GM19467 (cell line): ENCODE measurements around the gene ASF1B.
"Not testable (repeated sequence)": the region's sequence is repeated elsewhere in the genome, so short reads cannot be mapped to it uniquely, and the experiment has no call there.

Experiments used
- ATAC-seq: cut with Tn5 transposase; IDR thresholded peaks from one replicate; pipeline ENCODE4 v1.9.1; 2021; ENCODE audit warnings: mild to moderate bottlenecking, moderate library complexity; ENCODE audit not compliant: unreplicated experiment

The ASF1B gene

GRCh38 chr19:14136509-14137281 is at the start of gene ASF1B:
Gene ASF1B (minus strand): TSS chr19:14136589. CDS start chr19:14136456, 133 bp downstream.
- ATAC-seq: peak; percentile 75

GRCh38 chr19:14185691-14186090 is 49.3 kb upstream of the ASF1B start:
- not testable (repeated sequence) for ATAC-seq

- ATAC-seq: no peak
Measured at GRCh38 chr19:14185158-14185557, 48.8 kb upstream of the ASF1B start.

GRCh38 chr19:14183741-14184350 is 47.5 kb upstream of the ASF1B start:
- ATAC-seq: no peak

GRCh38 chr19:14182476-14182875 is 46.1 kb upstream of the ASF1B start:
- ATAC-seq: no peak

GRCh38 chr19:14181906-14182305 is 45.5 kb upstream of the ASF1B start:
- no peak for ATAC-seq

- not testable (repeated sequence) for ATAC-seq
Measured at GRCh38 chr19:14181199-14181598, 44.8 kb upstream of the ASF1B start.

- no peak for ATAC-seq
Measured at GRCh38 chr19:14177496-14178074, 41.2 kb upstream of the ASF1B start.

GRCh38 chr19:14175351-14175792 is 39.0 kb upstream of the ASF1B start:
- ATAC-seq: no peak

- no peak for ATAC-seq
Measured at GRCh38 chr19:14174883-14175282, 38.5 kb upstream of the ASF1B start.

GRCh38 chr19:14168993-14169392 is 32.6 kb upstream of the ASF1B start:
- ATAC-seq: no peak

- ATAC-seq: no peak
Measured at GRCh38 chr19:14168259-14168972, 32.0 kb upstream of the ASF1B start.

GRCh38 chr19:14167576-14168138 is 31.3 kb upstream of the ASF1B start:
- no peak for ATAC-seq

- ATAC-seq: no peak
Measured at GRCh38 chr19:14166999-14167575, 30.7 kb upstream of the ASF1B start.

- no peak for ATAC-seq
Measured at GRCh38 chr19:14165990-14166830, 29.8 kb upstream of the ASF1B start.

GRCh38 chr19:14164724-14165493 is 28.5 kb upstream of the ASF1B start:
- no peak for ATAC-seq

- no peak for ATAC-seq
Measured at GRCh38 chr19:14164082-14164481, 27.7 kb upstream of the ASF1B start.

- ATAC-seq: no peak
Measured at GRCh38 chr19:14162871-14163297, 26.5 kb upstream of the ASF1B start.

GRCh38 chr19:14161305-14161704 is 24.9 kb upstream of the ASF1B start:
- no peak for ATAC-seq
